K562 (cell line): Measurements from ENCODE around the gene ALDH3A2. TPM values are rescaled to one million over a fixed set of nuclear protein-coding genes. Genes with fewer than 3 reads are reported as not detected.

Source experiments
- ATAC-seq: fragments of 200-7000 bp; cut with Tn5 transposase; 3 replicates; pipeline ENCODE4 v1.9.1; 2020; ENCODE audit warnings: moderate library complexity
- BruUV-seq: library from RNA; stranded (reverse); fragments of 400-500 nt; replicated peaks from 2 replicates; lab custom pipeline; 2021; lab: Mats Ljungman, UMichigan
- CTCF ChIA-PET: fragments of 300-600 bp; formaldehyde crosslinking; extraction: SDS; loops from one replicate; lab custom pipeline; 2021; ENCODE audit warnings: low intra/inter-chr PET ratio; lab: Yijun Ruan, JAX
- POLR2A ChIA-PET: fragments of 300-600, 350-650 bp; sonication (Branson Sonifier 250); formaldehyde crosslinking; extraction: SDS; loops from one replicate; lab custom pipeline; 2021; ENCODE audit warnings: antibody characterized with exemption, inconsistent platforms; lab: Yijun Ruan, JAX
- DNase-seq, 4 experiments: peaks; one replicate each; pipeline versions ENCODE4 v3.0.0 to v3.0.0-alpha.2; 2011 to 2018; ENCODE audit warnings: low spot score in 3 of 4, mixed read lengths in 3 of 4; ENCODE audit errors: extremely low read depth in 1 of 4
- FAIRE-seq: peaks from 2 replicates; lab custom pipeline; 2011; peaks lifted over from hg19 to GRCh38; lab: Jason Lieb, UNC
- H2AFZ ChIP-seq: 2 replicates; pipeline ENCODE4 v1.6.0; 2011; ENCODE audit warnings: low read depth, low read length, control low read depth, inconsistent platforms
- H3K27ac ChIP-seq: fragments of 200-600 bp; 3 replicates; pipeline ENCODE4 v1.8.0; 2011; ENCODE audit warnings: low read depth, mild to moderate bottlenecking, control low read depth, inconsistent platforms, low read length, moderate library complexity, mixed read lengths; ENCODE audit errors: extremely low read depth
- H3K27me3 ChIP-seq, 2 experiments: fragments of 300-600 bp in 1 of 2; 2 replicates in 1 of 2; 3 replicates in 1 of 2; pipeline versions ENCODE4 v1.6.0 to v1.8.0; 2011; ENCODE audit warnings: inconsistent platforms in 2 of 2, low read length in 2 of 2, mild to moderate bottlenecking in 1 of 2, mixed read lengths in 1 of 2, moderate library complexity in 1 of 2; ENCODE audit not compliant: control insufficient read depth in 2 of 2, insufficient read depth in 2 of 2
- H3K36me3 ChIP-seq: fragments of 300-600 bp; 3 replicates; pipeline ENCODE4 v1.8.0; 2011; ENCODE audit warnings: mild to moderate bottlenecking, low read length, inconsistent platforms; ENCODE audit not compliant: control insufficient read depth, insufficient read depth
- H3K4me1 ChIP-seq, 2 experiments: fragments of 200-600 bp in 1 of 2; replicated peaks in 1 of 2; 2 replicates in 1 of 2; 3 replicates in 1 of 2; pipeline versions ENCODE4 v1.5.1 to v1.8.0; 2011; ENCODE audit warnings: inconsistent platforms in 2 of 2, low read length in 2 of 2, mild to moderate bottlenecking in 1 of 2, mixed read lengths in 1 of 2, moderate library complexity in 1 of 2; ENCODE audit not compliant: control insufficient read depth in 2 of 2, insufficient read depth in 2 of 2
- H3K4me2 ChIP-seq: 2 replicates; pipeline ENCODE4 v1.6.1; 2011; ENCODE audit warnings: low read length, control low read depth, inconsistent platforms, mixed read lengths; ENCODE audit not compliant: insufficient read depth
- H3K4me3 ChIP-seq: fragments of 200-600 bp; sonication (generic), shearing (Covaris generic); 2 replicates; pipeline ENCODE4 v1.5.1; 2016; ENCODE audit warnings: control low read depth, inconsistent platforms
- H3K79me2 ChIP-seq: fragments of 200-600 bp; 3 replicates; pipeline ENCODE4 v1.8.0; 2011; ENCODE audit warnings: low read length, inconsistent platforms; ENCODE audit not compliant: control insufficient read depth, insufficient read depth
- H3K9ac ChIP-seq, 2 experiments: 2 replicates each; pipeline versions ENCODE4 v1.6.0 to v1.6.1; 2011; ENCODE audit warnings: low read depth in 2 of 2, low read length in 2 of 2, control low read depth in 1 of 2, inconsistent platforms in 1 of 2, mild to moderate bottlenecking in 1 of 2, mixed read lengths in 1 of 2; ENCODE audit not compliant: insufficient read depth in 1 of 2
- H3K9me1 ChIP-seq: one replicate; pipeline ENCODE4 v1.6.0; 2011; ENCODE audit warnings: inconsistent platforms, mild to moderate bottlenecking, low read length, moderate library complexity; ENCODE audit not compliant: control insufficient read depth, insufficient read depth
- H3K9me3 ChIP-seq: replicated peaks from 2 replicates; pipeline ENCODE4 v1.5.1; 2011; ENCODE audit warnings: low read depth, low read length, inconsistent platforms; ENCODE audit not compliant: control insufficient read depth, insufficient read depth
- H4K20me1 ChIP-seq: replicated peaks from 2 replicates; pipeline ENCODE4 v1.6.1; 2011; ENCODE audit warnings: low read length, inconsistent platforms, mixed read lengths; ENCODE audit not compliant: control insufficient read depth, insufficient read depth
- BCOR ChIP-seq: fragments of 450-650 bp; IDR thresholded peaks from 2 replicates; pipeline ENCODE4 v1.6.1; 2016
- GATA2 ChIP-seq: sonication (generic); formaldehyde crosslinking; IDR thresholded peaks from 2 replicates; pipeline ENCODE4 v1.4.0; 2020; ENCODE audit warnings: mild to moderate bottlenecking, missing genetic modification reagents
- GTF2E2 ChIP-seq: fragments of 200-800 bp; sonication (Bioruptor generic); IDR thresholded peaks from 2 replicates; pipeline ENCODE4 v1.6.1; 2016; ENCODE audit warnings: missing genetic modification characterization, missing compliant biosample characterization
- MXI1 ChIP-seq: IDR thresholded peaks from 2 replicates; pipeline ENCODE4 v1.6.1; 2011; ENCODE audit warnings: low read depth, mild to moderate bottlenecking, improper control_type of control experiment, low read length
- TCF7L2 ChIP-seq: fragments of 150-350 bp; IDR thresholded peaks from 2 replicates; pipeline ENCODE4 v1.6.1; 2016; ENCODE audit warnings: low read depth, mild to moderate bottlenecking, low read length, moderate library complexity
- ZNF77 ChIP-seq: fragments of 250-450 bp; sonication (Bioruptor Pico); IDR thresholded peaks from 2 replicates; pipeline ENCODE4 v1.5.0; 2020
- WGBS: fragments of 100-300 bp; shearing (Covaris generic); methylation state at CpG from one replicate; pipeline ENCODE4 v1.1.6; 2016; ENCODE audit warnings: low coverage, mixed read lengths; ENCODE audit not compliant: insufficient coverage; ENCODE audit errors: missing lambda C conversion rate; 5-methylcytosine and 5-hydroxymethylcytosine counted together
- in situ Hi-C: fragments of 300-500 bp; cut with MboI; formaldehyde crosslinking; loops from 4 replicates; pipeline ENCODE4 v1.15.0; 2018; ENCODE audit warnings: inconsistent platforms, mixed read lengths
- intact Hi-C: fragments of 100-400 bp; cut with micrococcal nuclease; formaldehyde crosslinking; loops from 2 replicates; pipeline ENCODE4 v1.14.2; 2022
- polyA plus RNA-seq, 8 experiments: library from polyadenylated mRNA; depleted of rRNA in 4 of 8; stranded (reverse) in 5 of 8; unstranded in 3 of 8; fragments of >200 nt; fragmentation: Nextera tagmentation in 2 of 8; fragmentation: Illumina TruSeq in 1 of 8; extraction: Ambion mirVana in 2 of 8; extraction: Trizol in 1 of 8; gene quantifications; 2 replicates each; pipeline versions ENCODE4 v1.2.1 to v1.2.3, GENCODE V29; 2011 to 2014; ENCODE audit warnings: inconsistent platforms in 1 of 8, missing spikeins in 1 of 8
- total RNA-seq, 7 experiments: library from RNA; depleted of rRNA in 6 of 7; stranded (reverse); fragments of >200 nt in 6 of 7; fragmentation: Illumina TruSeq in 2 of 7; extraction: Trizol in 2 of 7; gene quantifications; 2 replicates each; pipeline versions ENCODE4 v1.2.1 to v1.2.3, GENCODE V29; 2011 to 2021; ENCODE audit warnings: low replicate concordance in 1 of 7
- TF ChIP-seq, protein P1 (sequence below), 2 experiments: fragments of 450-650 bp; IDR thresholded peaks; 2 replicates each; pipeline ENCODE4 v1.6.1; 2016

ALDH3A2 gene
- total and polyA plus RNA-seq, 9 of the 15 experiments (the other 6 are each of a cell fraction or from before 2014, with no cell fraction given) = 0.01 to 0.78 (median 0.12) TPM; not detected in 5

DNA sequence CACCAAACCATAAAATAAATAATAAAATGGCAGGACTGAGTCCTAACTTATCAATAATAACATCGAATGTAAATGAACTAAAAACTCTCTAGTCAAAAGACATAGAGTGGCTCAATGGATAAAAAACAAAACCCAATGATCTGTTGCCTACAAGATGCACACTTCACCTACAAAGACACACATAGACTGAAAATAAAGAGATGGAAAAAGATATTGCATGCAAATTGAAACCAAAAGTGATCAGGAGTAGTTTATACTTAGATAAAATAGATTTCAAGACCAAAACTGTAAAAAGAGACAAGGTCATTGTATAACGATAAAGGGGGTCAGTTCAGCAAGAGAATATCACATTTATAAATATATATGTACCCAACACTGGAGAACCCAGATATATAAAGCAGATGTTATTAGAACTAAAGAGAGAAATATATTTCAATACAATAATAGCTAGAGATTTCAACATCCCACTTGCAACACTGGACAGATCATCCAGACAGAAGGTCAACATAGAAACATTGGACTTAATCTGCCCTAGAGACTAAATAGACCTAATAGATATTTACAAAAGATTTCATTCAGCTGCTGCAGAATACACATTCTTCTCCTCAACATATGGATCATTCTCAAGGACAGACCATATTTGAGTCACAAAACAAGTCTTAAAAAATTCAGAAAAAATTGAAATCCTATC, 38.0 kb downstream of the ALDH3A2 start:
- no TSS peak for BruUV-seq
- POLR2A ChIA-PET = no interaction called here
- in situ Hi-C loops (no loop called here), intact Hi-C loops (no loop called here)
- no peaks in the 10 kb centered on the region for H4K20me1 ChIP-seq
- H3K27me3 ChIP-seq = peaks cover 0 to 2% of the 10 kb centered on the region in 2 experiments; a peak in 1 of 5 replicates
- 0% methylated on average over 2 of the region's 2 CpGs for WGBS
- CTCF ChIA-PET = no interaction called here
- H3K79me2 ChIP-seq = no peaks in the 10 kb centered on the region
- ATAC-seq (no peak), FAIRE-seq (no peak), DNase-seq (no peak)
- no peak overlapping the region for H3K4me2 ChIP-seq
- no peak overlapping the region for H3K9ac ChIP-seq
- H3K4me1 ChIP-seq = no peaks in the 10 kb centered on the region
- no peak overlapping the region for H3K4me3 ChIP-seq
- H3K9me3 ChIP-seq = no peaks in the 10 kb centered on the region
- TF ChIP-seq TCF7L2 = no peak
- no peak for TF ChIP-seq BCOR
- TF ChIP-seq GTF2E2 (tag) = no peak
- TF ChIP-seq GATA2 (CRISPR knock-in tag) = no peak
- TF ChIP-seq MXI1 = no peak
- TF ChIP-seq, protein P1, sequence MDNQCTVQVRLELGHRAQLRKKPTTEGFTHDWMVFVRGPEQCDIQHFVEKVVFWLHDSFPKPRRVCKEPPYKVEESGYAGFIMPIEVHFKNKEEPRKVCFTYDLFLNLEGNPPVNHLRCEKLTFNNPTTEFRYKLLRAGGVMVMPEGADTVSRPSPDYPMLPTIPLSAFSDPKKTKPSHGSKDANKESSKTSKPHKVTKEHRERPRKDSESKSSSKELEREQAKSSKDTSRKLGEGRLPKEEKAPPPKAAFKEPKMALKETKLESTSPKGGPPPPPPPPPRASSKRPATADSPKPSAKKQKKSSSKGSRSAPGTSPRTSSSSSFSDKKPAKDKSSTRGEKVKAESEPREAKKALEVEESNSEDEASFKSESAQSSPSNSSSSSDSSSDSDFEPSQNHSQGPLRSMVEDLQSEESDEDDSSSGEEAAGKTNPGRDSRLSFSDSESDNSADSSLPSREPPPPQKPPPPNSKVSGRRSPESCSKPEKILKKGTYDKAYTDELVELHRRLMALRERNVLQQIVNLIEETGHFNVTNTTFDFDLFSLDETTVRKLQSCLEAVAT (IDR thresholded peaks at IDR 0.05) = no peak
- no peak for TF ChIP-seq ZNF77
- H3K27ac ChIP-seq = no peak overlapping the region
- H3K9me1 ChIP-seq = no peaks in the 10 kb centered on the region
- H3K36me3 ChIP-seq = no peaks in the 10 kb centered on the region
- H2AFZ ChIP-seq = no peak overlapping the region
